WTC11 (cell line): ENCODE data around the gene TESK2. TPM values are rescaled to one million over a fixed set of nuclear protein-coding genes. Genes with fewer than 3 reads are reported as not detected.

Source experiments
- ATAC-seq: fragments of 200-7000 bp; cut with Tn5 transposase; 2 replicates; pipeline ENCODE4 v1.10.0; 2021; ENCODE audit warnings: mild to moderate bottlenecking, moderate library complexity
- CTCF ChIA-PET: fragments of 300-600 bp; sonication (Branson Sonifier 250); formaldehyde crosslinking; loops from one replicate; lab custom pipeline; 2021; ENCODE audit warnings: antibody characterized with exemption; lab: Charles Lee
- POLR2A ChIA-PET: fragments of 350-600 bp; sonication (Branson Sonifier 250); formaldehyde crosslinking; loops from one replicate; lab custom pipeline; 2021; ENCODE audit warnings: antibody characterized with exemption; lab: Charles Lee
- DNase-seq: peaks from one replicate; pipeline ENCODE4 v3.0.0; 2021; ENCODE audit warnings: low spot score
- H3K27ac Mint-ChIP-seq: 2 replicates; pipeline ENCODE4 v1.8.0; 2021; ENCODE audit warnings: mixed read lengths
- H3K27me3 Mint-ChIP-seq: 2 replicates; pipeline ENCODE4 v1.8.0; 2021; ENCODE audit warnings: low read depth, mild to moderate bottlenecking, moderate library complexity, mixed read lengths
- H3K36me3 Mint-ChIP-seq: 2 replicates; pipeline ENCODE4 v1.8.0; 2021; ENCODE audit warnings: mixed read lengths
- H3K4me1 Mint-ChIP-seq: 2 replicates; pipeline ENCODE4 v1.8.0; 2022; ENCODE audit warnings: mixed read lengths
- H3K4me3 Mint-ChIP-seq: 2 replicates; pipeline ENCODE4 v1.8.0; 2021; ENCODE audit warnings: mild to moderate bottlenecking, moderate library complexity, mixed read lengths
- H3K9me3 Mint-ChIP-seq: 2 replicates; pipeline ENCODE4 v1.8.0; 2021; ENCODE audit warnings: mixed read lengths
- CREB1 ChIP-seq: sonication (generic); formaldehyde crosslinking; IDR thresholded peaks from 2 replicates; pipeline ENCODE4 v1.8.0; 2023; ENCODE audit warnings: mild to moderate bottlenecking, missing genetic modification reagents
- ELF4 ChIP-seq: sonication (generic); formaldehyde crosslinking; IDR thresholded peaks from 2 replicates; pipeline ENCODE4 v1.8.1; 2022; ENCODE audit warnings: low read depth, mild to moderate bottlenecking, moderate library complexity, missing genetic modification reagents
- EMX1 ChIP-seq: fragments of 250-450 bp; sonication (Bioruptor Pico); IDR thresholded peaks from 2 replicates; pipeline ENCODE4 v1.8.0; 2021; ENCODE audit warnings: mild to moderate bottlenecking
- ESRRA ChIP-seq: sonication (generic); formaldehyde crosslinking; IDR thresholded peaks from 2 replicates; pipeline ENCODE4 v1.8.1; 2022; ENCODE audit warnings: mild to moderate bottlenecking, missing genetic modification reagents, borderline replicate concordance
- FOXK1 ChIP-seq: sonication (generic); formaldehyde crosslinking; IDR thresholded peaks from 2 replicates; pipeline ENCODE4 v1.8.0; 2022; ENCODE audit warnings: mild to moderate bottlenecking, moderate library complexity, missing genetic modification reagents
- GRHL2 ChIP-seq: fragments of 250-450 bp; sonication (Bioruptor Pico); IDR thresholded peaks from 2 replicates; pipeline ENCODE4 v1.8.0; 2022; ENCODE audit warnings: mild to moderate bottlenecking, moderate library complexity; ENCODE audit not compliant: insufficient replicate concordance, severe bottlenecking
- GTF2I ChIP-seq: fragments of 250-450 bp; sonication (Bioruptor Pico); conservative IDR thresholded peaks from 2 replicates; pipeline ENCODE4 v1.4.0; 2021; ENCODE audit warnings: mild to moderate bottlenecking
- MYBL2 ChIP-seq: sonication (generic); formaldehyde crosslinking; IDR thresholded peaks from 2 replicates; pipeline ENCODE4 v1.8.1; 2023; ENCODE audit warnings: mild to moderate bottlenecking, moderate library complexity, missing genetic modification reagents
- NFATC4 ChIP-seq: fragments of 250-450 bp; sonication (Bioruptor Pico); IDR thresholded peaks from 2 replicates; pipeline ENCODE4 v1.9.0; 2021; ENCODE audit warnings: mild to moderate bottlenecking
- PRRX2 ChIP-seq: fragments of 250-450 bp; sonication (Bioruptor Pico); IDR thresholded peaks from 2 replicates; pipeline ENCODE4 v1.8.0; 2021; ENCODE audit warnings: mild to moderate bottlenecking
- TEAD1 ChIP-seq: sonication (generic); formaldehyde crosslinking; IDR thresholded peaks from 2 replicates; pipeline ENCODE4 v1.8.0; 2022; ENCODE audit warnings: mild to moderate bottlenecking, missing genetic modification reagents
- ZBTB21 ChIP-seq: sonication (generic); formaldehyde crosslinking; IDR thresholded peaks from 2 replicates; pipeline ENCODE4 v1.8.1; 2023; ENCODE audit warnings: mild to moderate bottlenecking, missing genetic modification reagents, borderline replicate concordance
- ZNF121 ChIP-seq: sonication (generic); formaldehyde crosslinking; IDR thresholded peaks from 2 replicates; pipeline ENCODE4 v1.8.0; 2023; ENCODE audit warnings: missing genetic modification reagents
- ZNF219 ChIP-seq: sonication (generic); formaldehyde crosslinking; IDR thresholded peaks from 2 replicates; pipeline ENCODE4 v1.8.0; 2023; ENCODE audit warnings: missing genetic modification reagents, mild to moderate bottlenecking, borderline replicate concordance
- ZNF232 ChIP-seq: sonication (generic); formaldehyde crosslinking; IDR thresholded peaks from 2 replicates; pipeline ENCODE4 v1.8.0; 2022; ENCODE audit warnings: mild to moderate bottlenecking, missing genetic modification reagents
- total RNA-seq: library from RNA; stranded (reverse); gene quantifications from 3 replicates; pipeline ENCODE4 v1.2.3, GENCODE V29; 2021
- TF ChIP-seq, protein P1 (sequence below): fragments of 250-450 bp; sonication (Bioruptor Pico); IDR thresholded peaks from 2 replicates; pipeline ENCODE4 v1.9.0; 2021; ENCODE audit warnings: mild to moderate bottlenecking
- TF ChIP-seq, protein P2 (sequence below): fragments of 250-450 bp; sonication (Bioruptor Pico); conservative IDR thresholded peaks from 2 replicates; pipeline ENCODE4 v1.9.0; 2021; ENCODE audit warnings: mild to moderate bottlenecking
- TF ChIP-seq, protein P3 (sequence below): fragments of 250-450 bp; sonication (Bioruptor Pico); IDR thresholded peaks from 2 replicates; pipeline ENCODE4 v1.9.0; 2021; ENCODE audit warnings: mild to moderate bottlenecking, borderline replicate concordance
- TF ChIP-seq, protein P4 (sequence below): sonication (generic); formaldehyde crosslinking; IDR thresholded peaks from 2 replicates; pipeline ENCODE4 v1.8.0; 2023; ENCODE audit warnings: missing genetic modification reagents, mild to moderate bottlenecking, borderline replicate concordance
- TF ChIP-seq, protein P5 (sequence below): sonication (generic); formaldehyde crosslinking; IDR thresholded peaks from 2 replicates; pipeline ENCODE4 v1.8.1; 2023; ENCODE audit warnings: mild to moderate bottlenecking, missing genetic modification reagents, moderate library complexity
- TF ChIP-seq, protein P6 (sequence below): sonication (generic); formaldehyde crosslinking; IDR thresholded peaks from 2 replicates; pipeline ENCODE4 v1.8.1; 2022; ENCODE audit warnings: low read depth, missing genetic modification reagents, borderline replicate concordance

The TESK2 gene
- total RNA-seq, 1 experiment from 2014 or later, result 13.3 TPM

DNA sequence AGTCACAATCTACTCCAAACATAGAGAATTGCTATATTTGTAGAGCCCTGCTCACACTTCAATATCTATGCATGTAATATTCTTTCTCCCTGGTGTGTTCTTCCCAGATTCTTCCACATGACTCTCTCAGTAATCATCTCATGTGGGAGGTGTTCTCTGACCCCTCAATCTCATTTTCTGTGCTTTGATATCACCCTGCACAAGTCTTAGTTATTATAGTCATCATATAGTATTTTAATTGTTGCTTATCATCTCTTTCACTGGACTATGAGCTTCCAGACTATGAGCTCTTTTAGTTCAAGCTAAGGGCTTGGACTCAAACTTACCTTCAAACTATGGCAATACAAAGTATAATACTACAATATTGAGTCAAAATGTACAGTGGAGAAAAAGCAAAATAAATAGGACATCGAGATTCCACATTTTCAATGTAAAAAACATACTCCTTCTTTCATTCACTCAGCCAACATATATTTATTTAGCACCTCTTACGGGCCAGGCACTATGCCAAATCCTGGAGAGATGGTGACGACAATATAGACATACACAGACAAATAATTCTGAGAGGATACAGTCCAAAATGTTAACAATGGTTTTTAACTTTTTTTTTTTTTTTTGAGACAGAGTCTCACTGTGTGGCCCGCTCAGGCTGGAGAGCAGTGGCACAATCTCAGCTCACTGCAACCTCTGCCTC, 12.7 kb downstream of the TESK2 start:
- no peaks in the 10 kb centered on the region for H3K4me1 Mint-ChIP-seq
- no peak for DNase-seq
- CTCF ChIA-PET, result interaction anchor here (1.0 to 1.1 kb wide), 2 partner anchors 92 to 460 kb away, joined by 3 read pairs; no protein-coding TSS in a partner anchor
- H3K4me3 Mint-ChIP-seq, result no peak overlapping the region
- peak overlapping the region; percentile 7; the same call in 1 of the 2 replicates for H3K27ac Mint-ChIP-seq
- ATAC-seq, result no peak
- no peaks in the 10 kb centered on the region for H3K27me3 Mint-ChIP-seq
- TF ChIP-seq, protein P1, sequence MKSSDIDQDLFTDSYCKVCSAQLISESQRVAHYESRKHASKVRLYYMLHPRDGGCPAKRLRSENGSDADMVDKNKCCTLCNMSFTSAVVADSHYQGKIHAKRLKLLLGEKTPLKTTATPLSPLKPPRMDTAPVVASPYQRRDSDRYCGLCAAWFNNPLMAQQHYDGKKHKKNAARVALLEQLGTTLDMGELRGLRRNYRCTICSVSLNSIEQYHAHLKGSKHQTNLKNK, result no peak
- TF ChIP-seq, protein P2, sequence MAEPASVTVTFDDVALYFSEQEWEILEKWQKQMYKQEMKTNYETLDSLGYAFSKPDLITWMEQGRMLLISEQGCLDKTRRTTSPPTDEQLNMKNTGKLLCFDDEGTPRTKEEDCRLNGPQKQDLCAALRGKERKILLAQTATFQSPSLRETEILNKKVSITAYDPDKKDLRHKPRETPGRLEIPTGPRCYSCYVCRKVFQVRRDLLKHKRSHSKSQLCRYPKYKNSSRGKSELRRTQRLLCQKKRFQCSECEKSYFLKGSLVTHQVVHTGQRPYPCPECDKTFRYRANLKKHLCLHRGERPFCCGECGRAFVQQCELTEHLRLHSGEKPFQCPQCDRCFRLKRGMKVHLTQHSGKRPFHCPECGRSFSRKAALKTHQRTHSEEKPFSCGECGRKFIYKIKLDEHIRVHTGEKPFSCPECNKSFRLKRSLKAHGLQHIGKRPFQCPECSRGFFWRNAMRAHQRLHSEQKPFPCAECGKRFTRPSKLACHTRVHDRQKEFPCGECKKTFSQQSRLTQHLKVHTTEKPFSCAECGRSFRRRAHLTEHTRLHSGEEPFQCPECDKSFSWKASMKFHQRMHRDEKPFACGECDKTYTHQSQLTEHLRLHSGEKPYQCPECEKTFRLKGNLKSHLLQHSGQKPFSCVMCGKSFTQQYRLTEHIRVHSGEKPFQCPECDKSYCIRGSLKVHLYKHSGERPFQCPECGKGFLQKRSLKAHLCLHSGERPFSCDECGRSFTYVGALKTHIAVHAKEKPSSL, result no peak
- TF ChIP-seq, protein P3, sequence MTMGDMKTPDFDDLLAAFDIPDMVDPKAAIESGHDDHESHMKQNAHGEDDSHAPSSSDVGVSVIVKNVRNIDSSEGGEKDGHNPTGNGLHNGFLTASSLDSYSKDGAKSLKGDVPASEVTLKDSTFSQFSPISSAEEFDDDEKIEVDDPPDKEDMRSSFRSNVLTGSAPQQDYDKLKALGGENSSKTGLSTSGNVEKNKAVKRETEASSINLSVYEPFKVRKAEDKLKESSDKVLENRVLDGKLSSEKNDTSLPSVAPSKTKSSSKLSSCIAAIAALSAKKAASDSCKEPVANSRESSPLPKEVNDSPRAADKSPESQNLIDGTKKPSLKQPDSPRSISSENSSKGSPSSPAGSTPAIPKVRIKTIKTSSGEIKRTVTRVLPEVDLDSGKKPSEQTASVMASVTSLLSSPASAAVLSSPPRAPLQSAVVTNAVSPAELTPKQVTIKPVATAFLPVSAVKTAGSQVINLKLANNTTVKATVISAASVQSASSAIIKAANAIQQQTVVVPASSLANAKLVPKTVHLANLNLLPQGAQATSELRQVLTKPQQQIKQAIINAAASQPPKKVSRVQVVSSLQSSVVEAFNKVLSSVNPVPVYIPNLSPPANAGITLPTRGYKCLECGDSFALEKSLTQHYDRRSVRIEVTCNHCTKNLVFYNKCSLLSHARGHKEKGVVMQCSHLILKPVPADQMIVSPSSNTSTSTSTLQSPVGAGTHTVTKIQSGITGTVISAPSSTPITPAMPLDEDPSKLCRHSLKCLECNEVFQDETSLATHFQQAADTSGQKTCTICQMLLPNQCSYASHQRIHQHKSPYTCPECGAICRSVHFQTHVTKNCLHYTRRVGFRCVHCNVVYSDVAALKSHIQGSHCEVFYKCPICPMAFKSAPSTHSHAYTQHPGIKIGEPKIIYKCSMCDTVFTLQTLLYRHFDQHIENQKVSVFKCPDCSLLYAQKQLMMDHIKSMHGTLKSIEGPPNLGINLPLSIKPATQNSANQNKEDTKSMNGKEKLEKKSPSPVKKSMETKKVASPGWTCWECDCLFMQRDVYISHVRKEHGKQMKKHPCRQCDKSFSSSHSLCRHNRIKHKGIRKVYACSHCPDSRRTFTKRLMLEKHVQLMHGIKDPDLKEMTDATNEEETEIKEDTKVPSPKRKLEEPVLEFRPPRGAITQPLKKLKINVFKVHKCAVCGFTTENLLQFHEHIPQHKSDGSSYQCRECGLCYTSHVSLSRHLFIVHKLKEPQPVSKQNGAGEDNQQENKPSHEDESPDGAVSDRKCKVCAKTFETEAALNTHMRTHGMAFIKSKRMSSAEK (CRISPR knock-in tag), result no peak
- TF ChIP-seq ZNF232 (CRISPR knock-in tag), result no peak
- no peak for TF ChIP-seq GTF2I (CRISPR knock-in tag)
- TF ChIP-seq TEAD1, result no peak
- TF ChIP-seq ELF4 (CRISPR knock-in tag), result no peak
- no peak for TF ChIP-seq ZBTB21 (CRISPR knock-in tag)
- no peak for TF ChIP-seq MYBL2 (CRISPR knock-in tag)
- no peak for TF ChIP-seq EMX1
- TF ChIP-seq GRHL2 (CRISPR knock-in tag), result no peak
- TF ChIP-seq NFATC4 (CRISPR knock-in tag), result no peak
- TF ChIP-seq, protein P4, sequence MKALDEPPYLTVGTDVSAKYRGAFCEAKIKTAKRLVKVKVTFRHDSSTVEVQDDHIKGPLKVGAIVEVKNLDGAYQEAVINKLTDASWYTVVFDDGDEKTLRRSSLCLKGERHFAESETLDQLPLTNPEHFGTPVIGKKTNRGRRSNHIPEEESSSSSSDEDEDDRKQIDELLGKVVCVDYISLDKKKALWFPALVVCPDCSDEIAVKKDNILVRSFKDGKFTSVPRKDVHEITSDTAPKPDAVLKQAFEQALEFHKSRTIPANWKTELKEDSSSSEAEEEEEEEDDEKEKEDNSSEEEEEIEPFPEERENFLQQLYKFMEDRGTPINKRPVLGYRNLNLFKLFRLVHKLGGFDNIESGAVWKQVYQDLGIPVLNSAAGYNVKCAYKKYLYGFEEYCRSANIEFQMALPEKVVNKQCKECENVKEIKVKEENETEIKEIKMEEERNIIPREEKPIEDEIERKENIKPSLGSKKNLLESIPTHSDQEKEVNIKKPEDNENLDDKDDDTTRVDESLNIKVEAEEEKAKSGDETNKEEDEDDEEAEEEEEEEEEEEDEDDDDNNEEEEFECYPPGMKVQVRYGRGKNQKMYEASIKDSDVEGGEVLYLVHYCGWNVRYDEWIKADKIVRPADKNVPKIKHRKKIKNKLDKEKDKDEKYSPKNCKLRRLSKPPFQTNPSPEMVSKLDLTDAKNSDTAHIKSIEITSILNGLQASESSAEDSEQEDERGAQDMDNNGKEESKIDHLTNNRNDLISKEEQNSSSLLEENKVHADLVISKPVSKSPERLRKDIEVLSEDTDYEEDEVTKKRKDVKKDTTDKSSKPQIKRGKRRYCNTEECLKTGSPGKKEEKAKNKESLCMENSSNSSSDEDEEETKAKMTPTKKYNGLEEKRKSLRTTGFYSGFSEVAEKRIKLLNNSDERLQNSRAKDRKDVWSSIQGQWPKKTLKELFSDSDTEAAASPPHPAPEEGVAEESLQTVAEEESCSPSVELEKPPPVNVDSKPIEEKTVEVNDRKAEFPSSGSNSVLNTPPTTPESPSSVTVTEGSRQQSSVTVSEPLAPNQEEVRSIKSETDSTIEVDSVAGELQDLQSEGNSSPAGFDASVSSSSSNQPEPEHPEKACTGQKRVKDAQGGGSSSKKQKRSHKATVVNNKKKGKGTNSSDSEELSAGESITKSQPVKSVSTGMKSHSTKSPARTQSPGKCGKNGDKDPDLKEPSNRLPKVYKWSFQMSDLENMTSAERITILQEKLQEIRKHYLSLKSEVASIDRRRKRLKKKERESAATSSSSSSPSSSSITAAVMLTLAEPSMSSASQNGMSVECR (CRISPR knock-in tag), result no peak
- TF ChIP-seq, all 79 proteins: peak for 0
- Mint-ChIP-seq H3K36me3 (no peaks in the 10 kb centered on the region), H3K9me3 (no peaks in the 10 kb centered on the region)
- POLR2A ChIA-PET, result no interaction called here

DNA sequence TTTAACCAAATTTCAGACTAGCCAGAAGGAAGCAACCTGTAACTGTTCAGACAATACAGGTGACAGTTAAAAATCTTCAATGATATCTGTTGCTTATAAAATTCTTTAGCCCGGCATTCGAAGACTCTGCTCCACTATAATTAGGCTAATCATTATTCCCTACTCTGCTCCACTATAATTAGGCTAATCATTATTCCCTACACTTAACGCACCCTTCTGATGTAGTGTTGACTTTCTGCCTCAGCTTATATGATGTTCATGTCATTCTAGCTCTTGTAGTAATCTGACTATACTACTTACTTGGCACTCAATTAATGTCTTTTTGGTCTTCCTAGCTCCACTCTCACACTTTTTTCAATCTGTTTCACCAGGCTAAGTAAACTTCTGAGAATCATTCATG, 13.3 kb downstream of the TESK2 start:
- TF ChIP-seq ESRRA (no peak), PRRX2 (no peak), ZNF219 (CRISPR knock-in tag) (no peak), ZNF121 (CRISPR knock-in tag) (no peak), CREB1 (CRISPR knock-in tag) (no peak), FOXK1 (CRISPR knock-in tag) (no peak)
- TF ChIP-seq, protein P5, sequence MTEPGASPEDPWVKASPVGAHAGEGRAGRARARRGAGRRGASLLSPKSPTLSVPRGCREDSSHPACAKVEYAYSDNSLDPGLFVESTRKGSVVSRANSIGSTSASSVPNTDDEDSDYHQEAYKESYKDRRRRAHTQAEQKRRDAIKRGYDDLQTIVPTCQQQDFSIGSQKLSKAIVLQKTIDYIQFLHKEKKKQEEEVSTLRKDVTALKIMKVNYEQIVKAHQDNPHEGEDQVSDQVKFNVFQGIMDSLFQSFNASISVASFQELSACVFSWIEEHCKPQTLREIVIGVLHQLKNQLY (CRISPR knock-in tag), result no peak
- TF ChIP-seq, protein P6, sequence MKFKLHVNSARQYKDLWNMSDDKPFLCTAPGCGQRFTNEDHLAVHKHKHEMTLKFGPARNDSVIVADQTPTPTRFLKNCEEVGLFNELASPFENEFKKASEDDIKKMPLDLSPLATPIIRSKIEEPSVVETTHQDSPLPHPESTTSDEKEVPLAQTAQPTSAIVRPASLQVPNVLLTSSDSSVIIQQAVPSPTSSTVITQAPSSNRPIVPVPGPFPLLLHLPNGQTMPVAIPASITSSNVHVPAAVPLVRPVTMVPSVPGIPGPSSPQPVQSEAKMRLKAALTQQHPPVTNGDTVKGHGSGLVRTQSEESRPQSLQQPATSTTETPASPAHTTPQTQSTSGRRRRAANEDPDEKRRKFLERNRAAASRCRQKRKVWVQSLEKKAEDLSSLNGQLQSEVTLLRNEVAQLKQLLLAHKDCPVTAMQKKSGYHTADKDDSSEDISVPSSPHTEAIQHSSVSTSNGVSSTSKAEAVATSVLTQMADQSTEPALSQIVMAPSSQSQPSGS (CRISPR knock-in tag), result no peak
- CTCF ChIA-PET, result interaction anchor here (0.6 to 1.1 kb wide), 3 partner anchors 92 to 560 kb away, joined by 3 read pairs; no protein-coding TSS in a partner anchor
- no peaks in the 10 kb centered on the region for H3K27me3 Mint-ChIP-seq
- H3K27ac Mint-ChIP-seq, result peak overlapping the region; percentile 7; the same call in 1 of the 2 replicates
- DNase-seq (no peak), ATAC-seq (no peak)
- H3K9me3 Mint-ChIP-seq, result no peaks in the 10 kb centered on the region
- H3K36me3 Mint-ChIP-seq, result no peaks in the 10 kb centered on the region
- no peaks in the 10 kb centered on the region for H3K4me1 Mint-ChIP-seq
- H3K4me3 Mint-ChIP-seq, result no peak overlapping the region
- POLR2A ChIA-PET, result no interaction called here
